ENCODE results near the gene LYRM4.
A peak's percentile ranks its signal among the peaks of the same experiment; 100 is the strongest.

The LYRM4 gene

GRCh38 chr6:5260661-5261544, at the start of gene LYRM4, which contains the start of gene FARS2:
LYRM4 (minus strand) TSS chr6:5260950; CDS start chr6:5260733, 217 bp downstream.
FARS2 (plus strand) TSS chr6:5261513.
- DNase-seq = peak; percentile 91 to 93

DNA sequence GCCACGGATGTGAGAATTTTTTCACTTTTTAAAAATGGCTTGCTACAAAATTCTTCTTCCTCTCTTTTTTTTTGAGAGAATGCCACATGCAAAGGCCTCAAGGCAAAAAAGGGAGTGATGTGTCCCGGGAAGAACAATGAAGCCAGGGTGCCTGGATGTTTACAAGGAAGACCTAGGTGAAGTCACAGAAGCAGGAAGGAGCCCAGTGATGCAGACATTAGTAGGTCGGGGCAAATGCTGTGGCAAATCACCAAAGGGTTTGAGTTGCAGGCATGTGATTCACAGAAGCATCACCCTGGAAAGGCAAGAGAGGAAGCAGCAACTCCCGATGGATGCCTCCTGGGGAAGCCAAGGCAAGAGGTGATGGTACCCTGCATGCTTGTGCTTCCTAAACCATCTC, 47.3 kb upstream of the LYRM4 start:
- no peak for DNase-seq

- DNase-seq = no peak
Measured at GRCh38 chr6:5307058-5307457, 46.3 kb upstream of the LYRM4 start.

DNA sequence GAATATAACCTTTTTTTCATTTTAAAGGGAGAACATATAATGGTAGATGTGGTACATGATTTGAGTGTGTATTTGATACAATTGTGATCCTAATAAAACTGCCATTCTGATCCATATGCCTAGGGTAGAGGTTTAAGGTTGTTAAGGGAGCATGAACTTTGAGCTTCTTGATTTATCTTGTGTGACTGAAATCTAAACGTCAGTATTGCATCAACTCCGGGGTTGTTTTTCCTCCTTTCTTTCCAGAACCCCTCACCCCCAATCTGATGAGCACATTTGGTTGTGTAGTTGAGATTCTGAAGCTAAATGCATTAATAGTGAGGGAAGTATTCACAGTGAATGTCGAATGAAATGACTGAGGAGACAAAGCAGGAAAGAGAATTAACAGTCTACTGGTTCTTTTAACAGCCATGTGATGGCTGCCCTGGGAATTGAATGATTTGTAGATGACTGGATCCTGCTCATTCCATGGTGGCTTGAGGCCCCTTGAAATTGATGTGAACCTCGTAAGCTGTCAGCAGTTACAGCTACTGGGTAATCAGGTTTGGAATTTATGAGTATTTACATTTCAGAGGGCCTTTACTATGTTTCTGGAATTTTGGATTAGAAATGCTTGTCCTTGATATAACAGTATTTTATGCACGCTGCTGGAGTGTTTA, 45.3 kb upstream of the LYRM4 start:
- no peak for DNase-seq

DNA sequence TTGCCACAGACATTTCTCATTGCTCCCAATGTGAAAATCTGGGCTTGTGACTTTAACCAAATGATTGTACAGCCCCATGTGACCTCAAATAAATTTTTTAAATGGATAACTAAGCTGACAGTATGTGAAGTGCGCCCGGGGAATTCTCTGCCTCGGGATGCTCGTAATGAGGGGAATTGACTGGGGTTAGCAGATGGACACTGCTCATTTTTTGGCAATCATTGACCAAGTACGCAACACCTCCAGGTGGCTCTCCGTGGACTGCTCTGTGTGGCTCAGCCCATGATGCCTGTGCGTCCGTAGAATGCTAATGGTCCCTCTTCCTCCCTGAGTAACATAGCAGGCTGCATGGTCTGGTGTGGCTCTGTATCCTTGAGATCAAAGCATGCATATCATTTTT, 42.9 kb upstream of the LYRM4 start:
- no peak for DNase-seq

DNA sequence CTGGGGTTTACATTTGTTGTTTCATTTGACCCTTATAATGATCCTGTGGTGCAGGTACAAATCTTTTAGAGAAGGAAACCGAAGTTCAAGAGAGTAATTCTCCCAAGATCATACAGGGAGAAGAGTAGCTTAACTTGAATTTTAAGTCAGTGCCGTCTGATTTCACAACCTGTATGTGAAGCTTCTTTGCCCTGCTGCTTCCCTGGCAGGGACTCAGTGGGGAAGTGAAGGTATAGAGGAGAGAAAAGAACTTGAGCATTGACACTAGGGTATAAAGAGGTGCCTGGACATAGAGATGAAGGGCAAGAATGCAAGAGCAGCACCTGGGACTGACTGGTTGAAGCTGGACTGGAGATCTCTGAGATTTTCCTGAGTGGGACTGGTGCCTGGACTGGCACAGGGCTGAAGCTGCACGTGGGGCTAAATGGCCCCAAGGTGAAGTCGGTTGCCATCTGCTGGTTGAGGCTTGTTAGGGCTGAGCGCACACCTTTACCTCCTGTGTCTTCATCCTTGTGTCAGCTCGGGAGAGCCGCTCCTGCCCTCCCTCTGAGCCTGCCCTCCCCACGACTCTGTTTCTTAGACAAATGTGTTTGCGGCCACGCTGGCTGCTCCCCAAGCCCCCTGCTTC, 42.4 kb upstream of the LYRM4 start:
- DNase-seq = peak; percentile 53 to 59

DNA sequence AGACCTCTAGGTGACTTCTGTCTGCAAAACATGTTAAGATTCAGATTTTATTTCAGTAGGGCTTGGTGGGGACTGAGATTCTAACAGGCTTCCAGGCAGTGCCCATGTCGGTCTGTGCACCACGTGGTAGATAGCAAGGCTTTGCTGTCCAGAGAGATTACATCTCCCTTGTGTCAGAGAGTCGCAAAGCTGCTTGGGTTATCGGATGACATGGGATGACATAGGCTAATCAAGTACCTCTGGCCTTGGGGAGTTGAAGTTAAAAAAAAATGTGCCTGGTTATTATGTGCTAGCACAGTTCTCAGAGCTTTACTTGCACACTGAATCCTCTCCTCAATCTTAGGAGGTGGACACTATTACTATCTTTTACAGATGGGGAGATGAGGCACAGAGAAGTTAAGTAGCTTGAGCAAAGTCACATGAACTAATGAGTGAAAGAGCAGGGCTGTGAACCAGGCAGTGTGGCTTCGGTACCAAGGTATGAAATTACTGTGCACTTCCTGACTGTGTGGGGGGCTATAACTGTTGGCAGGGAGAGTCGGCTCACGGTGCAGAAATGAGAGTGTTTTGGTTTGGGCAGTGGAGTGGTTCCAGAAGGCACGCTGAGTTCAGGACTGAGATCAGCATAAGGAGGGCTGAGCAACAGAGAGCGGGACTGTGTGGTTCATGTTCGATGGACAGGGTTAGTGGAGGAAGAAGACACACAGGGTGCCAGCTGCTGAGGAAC, 41.6 kb upstream of the LYRM4 start:
- peak in 1 of 2 donors; percentile 12 for DNase-seq

GRCh38 chr6:5300206-5300764, 39.5 kb upstream of the LYRM4 start:
- no peak for DNase-seq

DNA sequence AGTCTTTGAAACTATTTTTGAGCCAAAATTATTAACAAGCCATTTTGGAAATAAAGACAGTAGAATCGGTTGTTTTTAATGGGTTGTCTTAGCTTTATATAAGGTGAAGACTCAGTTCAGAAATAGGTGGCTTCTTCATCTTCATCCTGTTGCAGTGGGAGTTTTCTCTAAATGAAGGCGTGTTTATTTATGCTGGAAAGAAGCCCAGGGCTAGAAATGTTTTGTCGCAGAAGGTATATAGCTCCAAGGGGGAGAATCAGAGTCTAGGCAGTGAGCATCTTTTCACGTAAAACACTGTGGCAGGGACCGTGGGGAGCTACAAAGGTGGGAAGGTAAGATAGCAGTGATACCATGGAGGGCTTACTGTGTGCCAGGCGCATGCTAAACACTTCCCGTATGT, 34.9 kb upstream of the LYRM4 start:
- DNase-seq = no peak

DNA sequence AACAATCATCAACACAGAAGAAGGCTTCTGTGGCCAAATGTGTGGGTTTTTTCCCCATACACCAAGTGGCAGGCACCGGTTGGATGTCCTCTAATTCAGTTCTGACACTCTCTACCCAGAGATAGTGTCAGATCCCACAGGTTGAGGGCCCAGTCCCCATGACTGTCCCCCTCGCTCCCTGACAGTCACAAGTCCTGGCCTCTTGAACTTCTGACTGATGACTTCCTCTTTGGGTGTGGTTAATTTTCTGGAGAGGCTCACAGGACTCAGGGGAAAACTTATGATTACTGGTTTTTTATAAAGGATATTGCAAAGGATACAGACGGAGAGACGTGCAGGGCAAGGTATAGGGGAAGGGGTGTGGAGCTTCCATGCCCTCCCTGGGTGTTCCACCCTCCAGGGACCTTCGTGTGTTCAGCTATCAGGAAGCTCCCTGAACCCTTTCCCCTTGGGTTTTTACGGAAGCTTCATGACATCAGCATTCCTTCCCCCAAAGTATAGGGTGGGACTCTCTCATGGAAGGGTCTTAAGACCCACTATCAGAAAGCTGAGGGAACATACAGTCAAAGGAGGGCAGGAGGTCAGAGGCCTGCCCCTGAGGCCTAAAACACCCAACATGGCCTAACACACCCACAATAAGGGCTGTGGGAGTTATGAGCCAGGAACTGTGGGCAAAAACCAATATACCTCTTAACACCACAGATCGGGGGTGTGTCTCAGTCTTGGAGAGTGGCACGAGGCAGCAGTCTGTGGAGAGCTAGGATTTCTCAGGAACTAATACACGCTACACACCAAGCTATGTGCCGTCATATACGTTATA, 33.9 kb upstream of the LYRM4 start:
- no peak for DNase-seq

DNA sequence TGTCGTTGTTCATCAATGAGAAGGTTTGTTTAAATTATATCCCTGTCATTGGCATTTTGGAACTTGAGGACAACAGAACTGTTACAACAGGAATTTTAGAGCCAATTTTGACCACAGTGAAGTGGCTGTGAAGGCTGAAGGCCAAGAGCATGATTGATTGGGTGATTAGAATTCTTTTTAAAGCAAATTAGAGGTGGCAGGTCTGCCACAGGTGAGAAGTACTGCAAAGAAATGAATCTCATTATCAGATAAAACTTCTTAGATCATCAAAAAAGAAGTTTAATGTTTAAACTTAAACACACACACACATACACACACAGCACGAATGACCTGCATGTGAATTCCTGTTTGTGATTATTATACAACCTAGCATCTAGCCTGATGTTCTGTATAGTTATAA, 32.9 kb upstream of the LYRM4 start:
- no peak for DNase-seq

DNA sequence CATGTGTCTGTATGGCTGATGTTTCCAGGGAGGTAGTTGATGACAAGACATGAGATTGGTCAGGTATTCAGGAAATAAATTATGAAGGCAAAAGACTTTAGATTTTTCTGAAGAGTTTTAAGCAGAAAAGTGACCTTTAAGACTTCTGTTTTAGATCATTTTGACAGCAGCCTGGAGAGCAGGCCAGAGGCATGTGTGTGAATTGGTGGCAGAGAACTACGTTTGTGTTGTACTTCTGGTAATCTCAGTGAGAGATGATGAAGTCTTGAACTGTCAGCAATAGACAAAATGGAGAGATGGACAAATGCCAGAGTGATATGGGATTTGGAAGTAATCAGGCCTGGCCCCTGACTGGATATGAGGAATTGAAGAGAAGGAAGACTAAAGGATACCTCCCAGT, 31.4 kb upstream of the LYRM4 start:
- no peak for DNase-seq

DNA sequence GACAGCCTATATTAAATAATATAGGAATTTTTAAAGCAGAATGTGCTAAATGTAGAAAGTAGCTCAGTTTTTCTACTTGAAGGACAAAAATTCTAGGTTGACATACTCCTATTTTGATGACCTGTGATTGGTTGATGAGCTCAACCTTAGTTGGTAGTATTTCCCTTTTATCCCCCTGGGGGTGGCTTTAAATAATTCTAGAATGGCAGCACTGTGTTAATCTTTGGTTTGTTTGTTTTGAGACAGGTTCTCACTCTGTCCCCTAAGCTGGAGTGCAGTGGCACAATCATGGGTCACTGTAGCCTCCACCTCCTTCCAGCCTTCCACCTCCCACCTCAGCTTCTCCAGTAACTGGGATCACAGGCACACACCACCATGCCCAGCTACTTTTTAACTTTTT, 29.8 kb upstream of the LYRM4 start:
- no peak for DNase-seq

GRCh38 chr6:5290097-5290496, 29.3 kb upstream of the LYRM4 start:
- DNase-seq = no peak

- DNase-seq = no peak
Measured at GRCh38 chr6:5287966-5288297, 27.2 kb upstream of the LYRM4 start.

GRCh38 chr6:5287205-5287965, 26.6 kb upstream of the LYRM4 start:
- DNase-seq = no peak

DNA sequence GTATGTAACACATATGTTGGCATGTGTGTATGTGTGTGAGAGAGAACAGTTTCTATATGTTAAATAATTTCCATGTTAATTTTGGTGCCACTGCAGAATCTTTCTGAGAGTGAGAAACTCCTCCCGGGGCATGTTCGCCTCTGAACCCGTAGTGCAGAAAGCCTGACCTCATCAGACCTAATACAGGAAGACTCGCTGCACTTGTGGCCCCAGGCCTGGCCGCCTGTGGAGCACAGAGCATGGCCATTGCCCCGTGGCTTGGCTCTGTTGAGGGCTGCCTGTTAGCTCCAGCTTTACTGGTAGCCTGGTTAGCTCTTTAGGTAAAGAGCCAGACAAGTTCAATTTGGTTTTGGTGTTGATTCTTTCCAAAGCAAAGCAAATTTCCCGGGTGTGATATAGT, 26.0 kb upstream of the LYRM4 start:
- DNase-seq = no peak

- DNase-seq = no peak
Measured at GRCh38 chr6:5285526-5285925, 24.8 kb upstream of the LYRM4 start.

DNA sequence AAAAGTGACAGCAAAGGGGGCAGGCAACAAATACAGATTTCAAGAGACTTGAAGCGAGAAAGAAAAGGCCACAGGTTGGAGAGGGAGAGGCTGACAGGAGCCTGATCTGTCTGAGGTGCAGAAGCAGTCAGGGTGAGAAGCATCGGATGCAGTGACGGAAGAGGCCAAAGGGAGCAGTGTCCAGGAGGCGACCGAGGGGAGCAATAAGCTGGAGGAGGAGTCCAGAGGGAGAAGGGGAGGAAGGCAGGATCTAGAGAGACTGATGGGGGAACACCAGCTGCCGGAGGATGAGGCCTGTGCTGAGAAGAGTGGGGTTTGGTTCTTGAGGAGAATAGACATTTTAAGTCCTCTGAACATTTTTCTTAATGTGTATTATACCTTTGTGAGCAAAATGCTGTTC, 24.3 kb upstream of the LYRM4 start:
- DNase-seq = no peak

DNA sequence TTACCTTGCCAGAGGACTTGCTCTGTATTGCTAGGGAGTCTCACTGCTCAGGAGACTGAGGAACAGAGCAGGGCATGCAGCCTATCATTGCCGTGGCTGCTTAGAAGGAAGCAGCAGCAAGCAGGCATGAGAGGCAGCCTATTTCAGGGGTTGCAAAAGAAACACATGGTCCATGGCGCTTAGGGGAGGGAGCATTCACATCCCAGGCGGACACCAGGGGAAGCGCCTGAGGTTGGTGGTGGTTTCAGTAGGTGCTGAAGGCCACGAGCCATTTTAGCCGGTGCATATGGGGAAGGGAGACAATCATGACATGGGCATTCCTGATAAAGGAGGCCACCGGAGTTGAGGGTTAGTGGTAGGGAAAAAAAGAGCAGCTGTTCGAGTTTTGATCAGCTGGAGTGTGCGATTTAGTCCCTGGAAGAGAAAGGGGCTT, 21.5 kb upstream of the LYRM4 start:
- DNase-seq = no peak

DNA sequence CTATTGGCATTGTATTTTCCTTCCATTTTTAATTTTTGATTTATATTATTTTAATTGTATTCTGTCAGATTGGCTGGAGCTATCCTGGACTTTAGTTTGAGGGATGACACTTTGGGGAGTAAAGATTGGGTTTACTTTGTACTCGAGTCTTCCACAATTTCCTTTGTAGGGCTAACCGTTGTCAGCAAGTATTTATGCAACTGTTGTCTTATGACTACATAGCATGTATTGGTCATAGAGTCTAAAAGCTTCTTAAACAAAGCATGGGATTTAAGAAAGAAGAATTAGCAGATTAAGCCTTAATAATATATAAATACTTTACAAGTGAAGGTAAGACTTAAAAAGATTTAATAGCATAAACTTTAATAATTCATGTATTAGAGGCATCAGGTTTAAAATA, 20.2 kb upstream of the LYRM4 start:
- no peak for DNase-seq
